ENCODE results near the gene TSC2. TPM values are rescaled to one million over a fixed set of nuclear protein-coding genes. Genes with fewer than 3 reads are reported as not detected.

Gene TSC2
- total and polyA plus RNA-seq, 8 donors, result 40.8 to 369 (median 76.0) TPM

- peaks cover 84 to 100% (median 98%) of the 10 kb centered on the region in 4 donors for H3K4me1 ChIP-seq
- peak overlapping the region in 1 of 4 donors; percentile 29 for H3K4me3 ChIP-seq
- peaks cover 11 to 21% (median 19%) of the 10 kb centered on the region in 4 donors for H3K36me3 ChIP-seq
- no peak for TF ChIP-seq CTCF (IDR thresholded peaks at IDR 0.05)
- no peak for TF ChIP-seq EP300 (IDR thresholded peaks at IDR 0.05)
- peak; percentile 25 to 72 (median 55) for TF ChIP-seq POLR2AphosphoS5 (IDR thresholded peaks at IDR 0.05)
- no peak for TF ChIP-seq POLR2A (IDR thresholded peaks at IDR 0.05)
- WGBS, 5 donors, result 14 to 38% (median 29%) methylated on average over 22 to 29 of the region's 29 CpGs
- no peaks in the 10 kb centered on the region for H3K9me3 ChIP-seq
- peak; percentile 83 to 96 for DNase-seq
- peak overlapping the region; percentile 83 to 95 (median 88) for H3K27ac ChIP-seq
- H3K27me3 ChIP-seq, result no peaks in the 10 kb centered on the region
- intact Hi-C loops (cut with DNase I; ENCODE audit: low total_unique reads), result no loop called here
Measured at GRCh38 chr16:2039274-2040031, 8.3 kb upstream of the TSC2 start.

GRCh38 chr16:2040041-2040786 is 7.6 kb upstream of the TSC2 start:
- H3K4me3 ChIP-seq, result peak overlapping the region in 1 of 4 donors; percentile 29
- peaks cover 11 to 25% (median 19%) of the 10 kb centered on the region in 4 donors for H3K36me3 ChIP-seq
- WGBS, 5 donors, result 59 to 75% (median 65%) methylated on average over 10 to 24 of the region's 24 CpGs
- TF ChIP-seq POLR2AphosphoS5 (IDR thresholded peaks at IDR 0.05) (no peak), POLR2A (IDR thresholded peaks at IDR 0.05) (no peak)
- H3K4me1 ChIP-seq, result peaks cover 77 to 100% (median 97%) of the 10 kb centered on the region in 4 donors
- H3K27me3 ChIP-seq, result no peaks in the 10 kb centered on the region
- H3K27ac ChIP-seq, result peak overlapping the region; percentile 83 to 95 (median 88)
- H3K9me3 ChIP-seq, result no peaks in the 10 kb centered on the region
- DNase-seq, result peak in 1 of 2 donors; percentile 48
- intact Hi-C loops (cut with DNase I; ENCODE audit: low total_unique reads), result no loop called here

GRCh38 chr16:2040787-2041522 is 6.8 kb upstream of the TSC2 start:
- Histone ChIP-seq H3K4me1 (peaks cover 70 to 98% (median 93%) of the 10 kb centered on the region in 4 donors), H3K27ac (peak overlapping the region; percentile 83 to 95 (median 88)), H3K27me3 (no peaks in the 10 kb centered on the region), H3K36me3 (peaks cover 11 to 25% (median 19%) of the 10 kb centered on the region in 4 donors), H3K4me3 (no peak overlapping the region), H3K9me3 (no peaks in the 10 kb centered on the region)
- DNase-seq, result peak; percentile 51 to 88
- intact Hi-C loops (cut with DNase I; ENCODE audit: low total_unique reads), result no loop called here
- TF ChIP-seq EP300 (IDR thresholded peaks at IDR 0.05) (no peak), POLR2AphosphoS5 (IDR thresholded peaks at IDR 0.05) (peak in 2 of 3 donors; percentile 30 to 49), POLR2A (IDR thresholded peaks at IDR 0.05) (no peak), CTCF (IDR thresholded peaks at IDR 0.05) (no peak)
- WGBS, 5 donors, result 40 to 66% (median 48%) methylated on average over 12 to 20 of the region's 20 CpGs

- H3K27me3 ChIP-seq, result no peaks in the 10 kb centered on the region
- intact Hi-C loops (cut with DNase I; ENCODE audit: low total_unique reads), result no loop called here
- peak; percentile 57 to 82 for DNase-seq
- H3K27ac ChIP-seq, result peak overlapping the region; percentile 83 to 95 (median 88)
- peaks cover 4 to 20% (median 11%) of the 10 kb centered on the region in 4 donors for H3K36me3 ChIP-seq
- H3K9me3 ChIP-seq, result no peaks in the 10 kb centered on the region
- TF ChIP-seq POLR2AphosphoS5 (IDR thresholded peaks at IDR 0.05) (peak in 2 of 3 donors; percentile 45 to 62), EP300 (IDR thresholded peaks at IDR 0.05) (no peak)
- WGBS, 5 donors, result 48 to 59% (median 51%) methylated on average over 16 to 22 of the region's 22 CpGs
- H3K4me3 ChIP-seq, result no peak overlapping the region
- peaks cover 69 to 98% (median 93%) of the 10 kb centered on the region in 4 donors for H3K4me1 ChIP-seq
Measured at GRCh38 chr16:2042171-2042985, 5.4 kb upstream of the TSC2 start.
